ENCODE results near the gene TMEM120B.

TMEM120B gene

GRCh38 chr12:121812921-121813896 is 100.7 kb downstream of the TMEM120B start:
- Histone ChIP-seq H3K4me2 (ENCODE audit: low read length) (peak overlapping the region; percentile 84), H3K79me2 (ENCODE audit: control insufficient read depth, low read length) (peaks cover 52% of the 10 kb centered on the region), H3K4me3 (ENCODE audit: low read length) (peak overlapping the region; percentile 78), H3K27me3 (ENCODE audit: control insufficient read depth, low read length) (no peaks in the 10 kb centered on the region), H4K20me1 (ENCODE audit: control insufficient read depth, insufficient read depth, low read depth, low read length) (peaks cover 16% of the 10 kb centered on the region), H3K27ac (ENCODE audit: low read depth, low read length) (no peak overlapping the region), H3K4me1 (ENCODE audit: control insufficient read depth, low read length) (peaks cover 36% of the 10 kb centered on the region), H3K36me3 (ENCODE audit: control insufficient read depth, low read length) (peaks cover 93% of the 10 kb centered on the region), H3K9me3 (ENCODE audit: control insufficient read depth, insufficient read depth, low read length) (no peaks in the 10 kb centered on the region), H3F3A (ENCODE audit: control insufficient read depth, insufficient read depth) (peaks cover 7% of the 10 kb centered on the region), H3K9me2 (replicated peaks; ENCODE audit: control insufficient read depth, low read length) (no peaks in the 10 kb centered on the region)
- no peak for TF ChIP-seq EZH2phosphoT487 (IDR thresholded peaks at IDR 0.05; ENCODE audit: borderline replicate concordance, low read length)
- TF ChIP-seq, protein P1, sequence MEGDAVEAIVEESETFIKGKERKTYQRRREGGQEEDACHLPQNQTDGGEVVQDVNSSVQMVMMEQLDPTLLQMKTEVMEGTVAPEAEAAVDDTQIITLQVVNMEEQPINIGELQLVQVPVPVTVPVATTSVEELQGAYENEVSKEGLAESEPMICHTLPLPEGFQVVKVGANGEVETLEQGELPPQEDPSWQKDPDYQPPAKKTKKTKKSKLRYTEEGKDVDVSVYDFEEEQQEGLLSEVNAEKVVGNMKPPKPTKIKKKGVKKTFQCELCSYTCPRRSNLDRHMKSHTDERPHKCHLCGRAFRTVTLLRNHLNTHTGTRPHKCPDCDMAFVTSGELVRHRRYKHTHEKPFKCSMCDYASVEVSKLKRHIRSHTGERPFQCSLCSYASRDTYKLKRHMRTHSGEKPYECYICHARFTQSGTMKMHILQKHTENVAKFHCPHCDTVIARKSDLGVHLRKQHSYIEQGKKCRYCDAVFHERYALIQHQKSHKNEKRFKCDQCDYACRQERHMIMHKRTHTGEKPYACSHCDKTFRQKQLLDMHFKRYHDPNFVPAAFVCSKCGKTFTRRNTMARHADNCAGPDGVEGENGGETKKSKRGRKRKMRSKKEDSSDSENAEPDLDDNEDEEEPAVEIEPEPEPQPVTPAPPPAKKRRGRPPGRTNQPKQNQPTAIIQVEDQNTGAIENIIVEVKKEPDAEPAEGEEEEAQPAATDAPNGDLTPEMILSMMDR (IDR thresholded peaks at IDR 0.05; ENCODE audit: low read depth, low read length, poor library complexity, severe bottlenecking) = no peak

DNA sequence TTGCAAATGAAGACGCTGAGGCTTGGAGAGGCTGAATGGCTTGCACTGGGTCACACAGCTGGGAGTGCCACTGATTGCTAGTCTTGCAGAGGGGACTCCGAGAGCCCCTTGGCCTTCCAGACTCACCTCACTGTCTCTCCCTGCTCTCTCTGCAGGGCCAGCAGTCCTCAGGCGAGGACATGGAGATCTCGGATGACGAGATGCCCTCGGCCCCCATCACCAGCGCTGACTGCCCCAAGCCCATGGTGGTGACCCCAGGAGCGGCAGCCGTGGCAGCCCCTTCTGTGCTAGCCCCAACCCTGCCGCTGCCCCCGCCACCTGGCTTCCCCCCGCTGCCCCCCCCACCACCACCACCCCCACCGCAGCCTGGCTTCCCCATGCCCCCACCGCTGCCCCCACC is 101.4 kb downstream of the TMEM120B start:
- no peaks in the 10 kb centered on the region for H3K9me3 ChIP-seq (ENCODE audit: control insufficient read depth, insufficient read depth, low read length)
- TF ChIP-seq EZH2phosphoT487 (IDR thresholded peaks at IDR 0.05; ENCODE audit: borderline replicate concordance, low read length) = no peak
- TF ChIP-seq, protein P1 (IDR thresholded peaks at IDR 0.05; ENCODE audit: low read depth, low read length, poor library complexity, severe bottlenecking) = no peak
- no peaks in the 10 kb centered on the region for H3K27me3 ChIP-seq (ENCODE audit: control insufficient read depth, low read length)
- H3K4me3 ChIP-seq (ENCODE audit: low read length) = no peak overlapping the region
- H3K27ac ChIP-seq (ENCODE audit: low read depth, low read length) = no peak overlapping the region
- peaks cover 16% of the 10 kb centered on the region for H4K20me1 ChIP-seq (ENCODE audit: control insufficient read depth, insufficient read depth, low read depth, low read length)
- peaks cover 38% of the 10 kb centered on the region for H3K4me1 ChIP-seq (ENCODE audit: control insufficient read depth, low read length)
- peaks cover 47% of the 10 kb centered on the region for H3K79me2 ChIP-seq (ENCODE audit: control insufficient read depth, low read length)
- H3K36me3 ChIP-seq (ENCODE audit: control insufficient read depth, low read length) = peaks cover 88% of the 10 kb centered on the region
- H3F3A ChIP-seq (ENCODE audit: control insufficient read depth, insufficient read depth) = peaks cover 7% of the 10 kb centered on the region
- H3K9me2 ChIP-seq (replicated peaks; ENCODE audit: control insufficient read depth, low read length) = no peaks in the 10 kb centered on the region
- no peak overlapping the region for H3K4me2 ChIP-seq (ENCODE audit: low read length)

- Histone ChIP-seq H3K9me2 (replicated peaks; ENCODE audit: control insufficient read depth, low read length) (no peaks in the 10 kb centered on the region), H3K79me2 (ENCODE audit: control insufficient read depth, low read length) (peaks cover 48% of the 10 kb centered on the region), H3F3A (ENCODE audit: control insufficient read depth, insufficient read depth) (peaks cover 7% of the 10 kb centered on the region), H4K20me1 (ENCODE audit: control insufficient read depth, insufficient read depth, low read depth, low read length) (peaks cover 16% of the 10 kb centered on the region), H3K4me3 (ENCODE audit: low read length) (no peak overlapping the region), H3K36me3 (ENCODE audit: control insufficient read depth, low read length) (peaks cover 88% of the 10 kb centered on the region), H3K27me3 (ENCODE audit: control insufficient read depth, low read length) (no peaks in the 10 kb centered on the region), H3K27ac (ENCODE audit: low read depth, low read length) (no peak overlapping the region), H3K9me3 (ENCODE audit: control insufficient read depth, insufficient read depth, low read length) (no peaks in the 10 kb centered on the region), H3K4me1 (ENCODE audit: control insufficient read depth, low read length) (peaks cover 38% of the 10 kb centered on the region), H3K4me2 (ENCODE audit: low read length) (no peak overlapping the region)
- TF ChIP-seq, protein P1 (IDR thresholded peaks at IDR 0.05; ENCODE audit: low read depth, low read length, poor library complexity, severe bottlenecking) = no peak
- TF ChIP-seq EZH2phosphoT487 (IDR thresholded peaks at IDR 0.05; ENCODE audit: borderline replicate concordance, low read length) = no peak
Measured at GRCh38 chr12:121814429-121815119, 102.0 kb downstream of the TMEM120B start.

All from DOHH2 (cell line).